HL-60 (cell line): Measurements from ENCODE around the gene GPR183.

Source experiments
- POLR2AphosphoS5 ChIP-seq: IDR thresholded peaks from 2 replicates; pipeline ENCODE4 v1.6.1; 2012; ENCODE audit warnings: low read depth
- TF ChIP-seq, protein P1 (sequence below): IDR thresholded peaks from one replicate; pipeline ENCODE4 v1.5.1; 2011; ENCODE audit warnings: low read length, control low read depth, inconsistent platforms; ENCODE audit not compliant: insufficient read depth

DNA sequence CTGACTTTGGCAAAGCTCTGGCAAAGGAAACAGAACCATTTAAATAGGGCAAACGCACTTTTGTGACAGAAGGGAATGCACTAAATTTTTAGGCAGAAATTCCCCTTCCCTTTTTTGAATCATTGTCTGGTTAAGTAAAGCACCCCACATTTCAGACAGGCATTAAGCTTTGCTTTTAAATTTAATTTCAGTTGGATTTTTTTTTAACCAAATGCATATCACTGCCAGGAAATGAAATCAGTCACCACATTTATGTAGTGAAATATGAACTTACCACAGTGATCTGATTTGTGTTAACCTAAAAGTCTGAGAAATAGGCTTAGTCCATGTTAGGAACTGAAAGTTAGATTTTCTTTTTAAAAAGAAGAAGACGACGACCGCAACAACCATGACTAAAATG, 10.8 kb downstream of the GPR183 start:
- TF ChIP-seq, protein P1, sequence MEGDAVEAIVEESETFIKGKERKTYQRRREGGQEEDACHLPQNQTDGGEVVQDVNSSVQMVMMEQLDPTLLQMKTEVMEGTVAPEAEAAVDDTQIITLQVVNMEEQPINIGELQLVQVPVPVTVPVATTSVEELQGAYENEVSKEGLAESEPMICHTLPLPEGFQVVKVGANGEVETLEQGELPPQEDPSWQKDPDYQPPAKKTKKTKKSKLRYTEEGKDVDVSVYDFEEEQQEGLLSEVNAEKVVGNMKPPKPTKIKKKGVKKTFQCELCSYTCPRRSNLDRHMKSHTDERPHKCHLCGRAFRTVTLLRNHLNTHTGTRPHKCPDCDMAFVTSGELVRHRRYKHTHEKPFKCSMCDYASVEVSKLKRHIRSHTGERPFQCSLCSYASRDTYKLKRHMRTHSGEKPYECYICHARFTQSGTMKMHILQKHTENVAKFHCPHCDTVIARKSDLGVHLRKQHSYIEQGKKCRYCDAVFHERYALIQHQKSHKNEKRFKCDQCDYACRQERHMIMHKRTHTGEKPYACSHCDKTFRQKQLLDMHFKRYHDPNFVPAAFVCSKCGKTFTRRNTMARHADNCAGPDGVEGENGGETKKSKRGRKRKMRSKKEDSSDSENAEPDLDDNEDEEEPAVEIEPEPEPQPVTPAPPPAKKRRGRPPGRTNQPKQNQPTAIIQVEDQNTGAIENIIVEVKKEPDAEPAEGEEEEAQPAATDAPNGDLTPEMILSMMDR, result no peak
- TF ChIP-seq POLR2AphosphoS5, result no peak
